CD4-positive, alpha-beta T cell treated with Interleukin-12 subunit alpha and Interleukin-12 subunit beta, for 1 hour (primary cell): ENCODE results near the gene NPEPL1.

Source experiments
- DNase-seq: peaks from one replicate; pipeline ENCODE4 v3.0.0-alpha.2; 2020

Gene NPEPL1

GRCh38 chr20:58701431-58702160 lies 9.0 kb downstream of the NPEPL1 start:
- DNase-seq: no peak

DNA sequence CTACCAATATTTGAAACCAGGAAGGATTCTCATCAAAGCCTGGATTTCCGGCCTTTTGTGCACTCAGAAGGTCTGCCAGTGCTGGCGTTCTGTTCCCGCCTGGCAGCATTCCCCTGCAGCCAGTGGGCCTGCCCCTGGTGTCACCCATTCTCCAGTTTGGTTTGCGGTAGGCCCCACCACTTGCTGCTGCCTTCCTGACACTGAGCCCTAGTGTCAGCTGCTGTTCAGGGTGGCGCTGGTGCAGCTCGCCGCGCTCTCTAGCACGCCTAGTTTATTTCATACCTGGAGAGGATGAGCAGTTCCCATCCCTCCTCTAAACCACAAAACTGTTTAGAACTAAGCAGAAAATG lies 9.5 kb downstream of the NPEPL1 start:
- no peak for DNase-seq

DNA sequence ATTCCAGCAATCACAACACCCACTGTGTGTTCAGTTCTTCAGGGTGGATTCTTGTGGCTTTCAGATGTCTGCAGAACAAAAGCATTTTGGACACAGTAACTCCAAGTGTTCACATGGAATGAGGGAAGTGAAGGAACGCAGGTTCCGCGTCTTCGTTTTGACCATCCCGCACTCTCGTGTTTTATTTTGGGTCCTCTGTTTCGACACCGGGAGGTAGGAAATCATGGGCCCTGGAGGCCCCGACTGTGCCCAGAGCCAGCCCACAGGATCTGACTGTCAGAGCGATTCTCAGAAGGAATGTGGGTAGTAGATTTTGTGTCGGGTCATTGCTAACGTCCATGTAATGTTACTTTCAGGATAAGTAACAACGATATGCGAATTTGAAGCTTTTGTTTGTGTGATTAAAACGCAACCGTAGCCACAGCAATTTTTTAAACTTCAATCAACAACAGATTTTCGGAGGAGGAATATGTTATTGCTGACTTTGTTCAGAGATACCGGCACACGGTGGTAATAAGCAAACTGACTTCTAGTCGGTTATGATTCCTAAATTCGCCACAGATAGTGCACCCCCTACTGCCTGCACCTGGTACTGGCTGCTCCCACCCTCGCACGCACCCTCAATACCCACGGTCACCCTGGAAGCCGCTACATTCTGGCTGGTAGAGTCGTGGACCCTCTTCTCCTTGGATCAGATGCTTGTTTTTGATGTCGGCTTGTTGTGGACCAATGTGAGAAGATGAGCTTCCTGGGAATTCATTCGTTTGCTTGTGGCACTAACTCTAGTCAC lies 10.5 kb downstream of the NPEPL1 start:
- no peak for DNase-seq

DNA sequence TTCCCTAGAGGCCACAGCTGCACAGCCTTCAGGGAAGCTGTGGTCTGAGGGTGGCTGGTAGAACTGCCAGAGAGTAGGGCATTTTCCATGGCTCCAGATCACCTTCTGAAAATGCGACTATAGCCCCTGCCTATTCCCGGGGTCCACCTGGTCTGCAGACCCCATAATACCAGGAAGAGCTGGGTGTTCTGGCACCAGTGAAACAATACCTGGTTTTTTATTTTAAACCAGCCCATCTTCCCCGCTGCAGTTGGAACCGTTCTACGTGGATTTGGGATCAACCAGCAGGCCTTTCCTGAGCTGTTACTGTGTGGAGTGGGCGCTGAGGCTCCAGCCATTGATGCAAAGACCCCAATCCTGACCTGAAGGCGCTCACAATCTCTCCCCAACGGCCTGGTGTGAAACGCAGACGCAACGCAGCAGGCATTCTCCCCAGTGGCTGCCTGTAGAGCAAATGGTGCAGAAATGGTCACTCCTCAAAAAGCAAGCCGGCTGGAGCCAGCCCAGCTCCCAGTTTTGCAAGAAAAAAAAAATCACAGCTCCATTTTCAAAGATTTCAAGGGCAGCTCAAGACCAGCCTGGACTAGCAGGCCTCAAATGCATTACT lies 11.3 kb downstream of the NPEPL1 start:
- no peak for DNase-seq

GRCh38 chr20:58705208-58705926 lies 12.8 kb downstream of the NPEPL1 start:
- no peak for DNase-seq

- no peak for DNase-seq
Measured at GRCh38 chr20:58706150-58706892, 13.7 kb downstream of the NPEPL1 start.

- no peak for DNase-seq
Measured at GRCh38 chr20:58706975-58707681, 14.5 kb downstream of the NPEPL1 start.

DNA sequence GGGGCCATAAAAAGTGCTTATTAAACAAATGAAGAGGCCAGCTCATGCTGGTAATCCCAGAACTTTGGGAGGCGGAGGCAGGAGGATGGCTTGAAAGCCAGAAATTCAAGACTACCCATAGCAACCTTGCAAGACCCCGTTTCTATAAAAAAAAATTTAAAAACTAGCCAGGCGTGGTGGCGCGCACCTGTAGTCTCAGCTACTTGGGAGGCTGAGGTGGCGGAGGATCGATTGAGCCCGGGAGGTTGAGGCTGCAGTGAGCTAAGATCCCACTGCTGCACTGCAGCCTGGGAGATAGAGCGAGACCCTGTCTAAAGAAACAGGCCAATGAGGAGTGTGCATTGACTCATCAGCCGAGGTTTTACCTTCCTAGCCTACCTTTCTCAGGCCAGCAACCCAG lies 15.2 kb downstream of the NPEPL1 start:
- DNase-seq: no peak

DNA sequence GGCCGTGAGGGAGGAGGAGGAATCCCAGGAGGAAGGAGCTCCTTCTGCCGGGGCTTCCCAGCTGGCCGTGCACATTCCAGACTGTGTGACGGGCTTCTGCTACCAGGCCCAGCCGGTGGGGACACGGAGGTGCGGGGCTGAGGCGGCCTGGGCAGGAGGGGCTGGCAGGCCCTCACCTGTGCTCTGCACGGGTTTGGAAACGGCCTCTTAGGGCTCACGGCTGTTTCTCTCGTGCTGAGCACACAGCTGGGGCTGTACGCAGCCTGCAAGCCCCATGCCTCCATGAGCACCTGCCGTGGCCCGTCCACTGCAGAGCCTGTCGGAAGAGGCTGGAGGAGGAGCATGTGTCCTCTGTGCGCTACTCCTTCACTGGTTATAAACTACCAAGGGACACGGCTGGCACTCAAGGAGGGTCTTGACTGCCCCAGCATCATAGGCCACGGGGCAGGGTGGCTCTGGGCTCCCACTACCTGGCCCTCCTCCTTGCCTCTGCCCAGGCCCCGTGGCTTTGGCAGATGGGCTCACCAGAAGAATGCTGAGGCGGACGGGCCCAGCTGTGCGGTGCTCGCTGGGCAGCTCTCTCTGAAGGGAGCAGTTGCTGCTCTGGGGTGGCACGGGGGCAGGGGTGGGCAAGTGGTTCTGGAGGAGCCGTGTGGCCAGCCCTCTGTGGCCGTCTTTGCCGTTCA lies 15.8 kb downstream of the NPEPL1 start:
- DNase-seq: no peak

DNA sequence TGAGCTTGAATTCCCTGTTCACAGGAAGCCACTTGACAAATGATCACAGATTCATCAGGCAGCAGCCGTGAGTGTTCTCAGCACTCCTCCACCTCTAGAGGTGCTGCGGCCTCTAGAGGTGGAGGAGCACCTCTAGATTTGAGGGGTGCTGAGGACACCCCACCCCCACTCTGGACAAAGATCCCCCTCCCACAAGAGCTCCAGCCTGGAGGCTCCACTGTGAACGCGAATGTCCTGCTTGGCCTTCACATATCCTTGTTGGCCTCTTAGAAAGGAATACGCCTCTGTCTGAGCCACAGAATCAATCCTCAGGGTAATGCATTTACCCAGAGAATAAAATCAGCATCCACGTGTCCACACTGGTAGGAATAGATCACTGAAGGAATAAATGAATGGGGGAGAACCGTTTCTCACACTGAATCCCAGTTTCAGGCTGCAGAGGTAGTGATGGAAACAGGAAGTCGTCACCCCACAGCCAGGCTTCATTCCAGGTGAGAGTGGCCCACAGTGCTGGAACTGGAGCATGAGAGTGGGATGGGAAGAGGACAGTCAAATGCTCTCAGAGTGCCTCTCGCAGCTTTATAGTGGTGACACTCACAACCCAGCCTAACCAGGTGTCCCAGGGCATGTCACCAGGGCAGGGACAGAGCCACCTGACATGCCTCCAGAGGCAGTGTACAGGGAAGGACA lies 16.6 kb downstream of the NPEPL1 start:
- no peak for DNase-seq

- DNase-seq: no peak
Measured at GRCh38 chr20:58709703-58710039, 17.1 kb downstream of the NPEPL1 start.

- no peak for DNase-seq
Measured at GRCh38 chr20:58710481-58711265, 18.1 kb downstream of the NPEPL1 start.

GRCh38 chr20:58711266-58712051 lies 18.9 kb downstream of the NPEPL1 start:
- no peak for DNase-seq

GRCh38 chr20:58712151-58712791 lies 19.7 kb downstream of the NPEPL1 start:
- DNase-seq: no peak

DNA sequence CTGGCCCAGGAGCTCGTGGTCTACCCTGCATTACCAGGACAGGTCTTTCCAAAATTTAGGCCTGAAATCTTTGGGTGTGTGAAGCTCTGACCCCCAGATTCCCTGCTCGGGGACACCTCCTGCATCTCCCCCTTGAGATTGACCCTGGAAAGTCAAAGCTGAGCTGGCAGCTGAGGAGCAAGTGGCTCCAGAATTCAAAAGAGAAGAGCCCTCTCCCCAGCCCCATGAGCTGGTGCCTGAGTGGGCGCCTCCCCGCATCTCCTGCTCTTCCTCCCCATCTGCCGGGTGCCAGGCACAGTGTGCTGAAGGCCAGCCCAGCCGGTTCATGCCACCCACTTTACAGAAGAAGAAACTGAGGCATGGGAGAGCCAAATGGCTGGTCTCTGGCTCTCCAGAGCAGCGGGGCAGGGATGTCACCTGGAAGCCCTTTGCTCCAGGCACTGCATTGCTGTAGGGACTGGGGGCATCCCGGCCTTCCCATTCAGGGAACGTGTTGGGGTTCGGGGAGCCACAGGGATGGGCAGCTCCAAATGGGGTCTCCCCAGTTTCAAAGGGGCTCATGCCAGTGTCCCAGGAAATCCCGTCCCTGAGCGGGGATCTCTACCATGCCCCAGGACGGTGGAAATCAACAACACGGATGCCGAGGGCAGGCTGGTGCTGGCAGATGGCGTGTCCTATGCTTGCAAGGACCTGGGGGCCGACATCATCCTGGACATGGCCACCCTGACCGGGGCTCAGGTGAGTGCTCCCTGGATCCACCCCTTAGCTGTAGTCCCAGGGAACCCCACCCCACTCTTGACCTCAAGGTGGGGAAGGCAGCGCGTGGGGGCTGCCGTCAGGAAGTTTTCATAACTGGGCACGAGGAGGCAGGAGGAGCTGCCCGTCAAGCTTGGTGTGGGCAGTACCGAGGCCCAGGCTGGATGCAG lies 20.5 kb downstream of the NPEPL1 start:
- no peak for DNase-seq

DNA sequence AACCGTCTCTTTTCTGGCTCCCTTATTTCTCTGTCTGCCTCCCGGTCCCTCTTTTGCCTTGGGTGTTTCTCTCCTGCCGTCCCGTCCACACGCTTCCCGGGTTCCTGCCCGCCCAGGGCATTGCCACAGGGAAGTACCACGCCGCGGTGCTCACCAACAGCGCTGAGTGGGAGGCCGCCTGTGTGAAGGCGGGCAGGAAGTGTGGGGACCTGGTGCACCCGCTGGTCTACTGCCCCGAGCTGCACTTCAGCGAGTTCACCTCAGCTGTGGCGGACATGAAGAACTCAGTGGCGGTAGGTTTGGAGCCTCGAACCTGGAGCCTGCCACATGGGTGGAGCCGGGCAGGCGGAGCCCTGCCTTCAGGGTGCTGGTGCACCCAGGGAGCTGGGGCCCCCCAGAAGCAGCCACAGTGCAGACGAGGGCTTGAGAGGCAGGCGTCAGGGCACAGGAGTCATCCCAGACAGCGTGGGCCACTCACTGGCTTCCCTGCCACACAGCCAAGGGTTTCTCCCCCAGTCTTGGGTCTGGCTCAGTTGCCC lies 21.3 kb downstream of the NPEPL1 start:
- DNase-seq: no peak

DNA sequence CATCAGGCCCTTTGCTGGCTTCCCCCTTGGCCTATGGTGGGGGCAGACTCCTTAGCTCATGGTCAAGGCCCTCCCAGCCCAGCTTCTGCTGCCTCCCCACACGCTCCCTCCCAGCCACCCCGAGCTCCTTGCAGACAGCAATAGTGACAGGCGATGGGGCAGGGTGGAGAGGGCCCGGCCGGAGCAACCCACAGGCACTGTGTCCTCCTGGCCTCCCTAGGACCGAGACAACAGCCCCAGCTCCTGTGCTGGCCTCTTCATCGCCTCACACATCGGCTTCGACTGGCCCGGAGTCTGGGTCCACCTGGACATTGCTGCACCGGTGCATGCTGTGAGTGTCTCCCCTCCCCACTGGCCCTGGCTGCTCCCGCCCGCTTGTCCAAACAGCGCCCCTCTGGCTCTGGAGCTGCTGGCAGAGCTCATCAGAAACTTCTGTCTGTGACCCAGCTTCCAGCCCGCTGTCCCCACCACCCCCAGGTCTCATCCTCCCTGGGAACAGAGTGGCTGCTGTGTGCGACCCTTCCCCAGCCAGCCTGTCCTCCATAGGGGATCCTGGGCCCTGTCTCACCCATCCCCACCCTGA lies 21.8 kb downstream of the NPEPL1 start:
- DNase-seq: no peak
